GM12801 (cell line): ENCODE measurements around the gene BEST1.

Source experiments
- TF ChIP-seq, protein P1 (sequence below): IDR thresholded peaks from one replicate; pipeline ENCODE4 v1.5.1; 2011; ENCODE audit warnings: control low read depth; ENCODE audit not compliant: insufficient read length; ENCODE audit errors: extremely low read depth

Gene BEST1

GRCh38 chr11:61952882-61953281 is 2.7 kb downstream of the BEST1 start:
- TF ChIP-seq, protein P1, sequence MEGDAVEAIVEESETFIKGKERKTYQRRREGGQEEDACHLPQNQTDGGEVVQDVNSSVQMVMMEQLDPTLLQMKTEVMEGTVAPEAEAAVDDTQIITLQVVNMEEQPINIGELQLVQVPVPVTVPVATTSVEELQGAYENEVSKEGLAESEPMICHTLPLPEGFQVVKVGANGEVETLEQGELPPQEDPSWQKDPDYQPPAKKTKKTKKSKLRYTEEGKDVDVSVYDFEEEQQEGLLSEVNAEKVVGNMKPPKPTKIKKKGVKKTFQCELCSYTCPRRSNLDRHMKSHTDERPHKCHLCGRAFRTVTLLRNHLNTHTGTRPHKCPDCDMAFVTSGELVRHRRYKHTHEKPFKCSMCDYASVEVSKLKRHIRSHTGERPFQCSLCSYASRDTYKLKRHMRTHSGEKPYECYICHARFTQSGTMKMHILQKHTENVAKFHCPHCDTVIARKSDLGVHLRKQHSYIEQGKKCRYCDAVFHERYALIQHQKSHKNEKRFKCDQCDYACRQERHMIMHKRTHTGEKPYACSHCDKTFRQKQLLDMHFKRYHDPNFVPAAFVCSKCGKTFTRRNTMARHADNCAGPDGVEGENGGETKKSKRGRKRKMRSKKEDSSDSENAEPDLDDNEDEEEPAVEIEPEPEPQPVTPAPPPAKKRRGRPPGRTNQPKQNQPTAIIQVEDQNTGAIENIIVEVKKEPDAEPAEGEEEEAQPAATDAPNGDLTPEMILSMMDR: no peak

DNA sequence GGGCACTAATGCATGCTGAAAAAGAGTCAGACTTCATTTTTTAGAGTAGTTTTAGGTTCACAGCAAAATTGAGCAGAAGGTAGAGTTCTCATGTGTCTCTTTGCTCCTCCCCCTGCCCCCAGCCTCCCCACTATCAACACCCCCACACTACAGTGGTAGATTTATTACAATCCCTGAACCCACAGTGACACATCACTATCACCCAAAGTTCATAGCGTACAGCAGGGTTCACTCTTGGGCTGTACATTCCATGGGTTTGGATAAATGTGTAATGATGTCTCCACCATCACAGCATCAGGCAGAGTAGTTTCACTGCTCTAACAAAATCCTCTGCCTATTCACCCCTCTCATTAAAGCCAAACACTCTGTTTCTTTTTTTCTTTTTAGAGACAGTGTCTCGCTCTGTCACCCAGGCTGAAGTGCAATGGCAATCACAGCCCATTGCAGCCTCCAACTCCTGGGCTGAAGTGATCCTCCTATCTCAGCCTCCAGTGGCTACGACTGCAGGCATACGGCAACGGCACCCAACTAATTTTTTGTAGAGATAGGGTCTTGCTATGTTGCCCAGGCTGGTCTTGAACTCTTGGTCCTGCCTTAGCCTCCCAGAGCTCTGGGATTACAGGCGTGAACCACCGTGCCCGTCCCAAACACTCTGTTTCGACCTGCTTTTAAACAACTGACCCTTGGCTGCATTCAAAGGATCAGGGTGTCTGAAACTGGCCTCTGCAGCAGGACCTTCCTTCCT is 4.1 kb downstream of the BEST1 start:
- TF ChIP-seq, protein P1: no peak

GRCh38 chr11:61954851-61955421 is 4.8 kb downstream of the BEST1 start:
- TF ChIP-seq, protein P1: no peak

GRCh38 chr11:61955422-61956135 is 5.4 kb downstream of the BEST1 start:
- TF ChIP-seq, protein P1: no peak

DNA sequence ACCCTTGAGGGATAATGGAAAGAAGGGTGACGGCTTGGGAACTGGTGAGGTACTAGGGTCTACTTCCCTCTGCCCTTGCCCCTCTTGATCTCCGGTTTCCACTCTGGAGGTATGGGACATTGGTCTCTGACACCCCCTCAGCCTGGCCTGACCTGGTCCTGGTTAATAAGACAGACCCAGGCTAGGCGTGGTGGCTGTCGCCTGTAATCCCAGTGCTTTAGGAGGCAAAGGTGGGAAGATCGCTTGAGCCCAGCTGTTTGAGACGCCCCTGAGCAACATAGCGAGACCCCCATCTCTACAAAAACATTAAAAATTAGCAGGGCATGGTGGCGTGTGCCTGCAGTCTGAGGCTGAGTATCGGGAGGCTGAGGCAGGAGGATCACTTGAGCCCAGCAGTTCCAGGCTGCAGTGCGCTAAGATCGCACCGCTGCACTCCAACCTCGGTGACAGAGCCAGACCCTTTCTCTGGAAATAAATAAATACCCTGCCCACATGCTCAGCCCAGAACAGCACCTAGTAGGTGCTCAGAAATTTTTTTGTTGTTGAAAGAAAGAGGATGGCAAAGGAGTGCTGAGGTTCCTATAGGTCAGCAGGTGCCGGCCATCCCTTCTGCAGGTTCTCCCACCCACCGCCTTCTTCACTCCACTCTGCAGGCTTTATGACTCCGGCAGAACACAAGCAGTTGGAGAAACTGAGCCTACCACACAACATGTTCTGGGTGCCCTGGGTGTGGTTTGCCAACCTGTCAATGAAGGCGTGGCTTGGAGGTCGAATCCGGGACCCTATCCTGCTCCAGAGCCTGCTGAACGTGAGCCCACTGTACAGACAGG is 6.3 kb downstream of the BEST1 start:
- TF ChIP-seq, protein P1: no peak

DNA sequence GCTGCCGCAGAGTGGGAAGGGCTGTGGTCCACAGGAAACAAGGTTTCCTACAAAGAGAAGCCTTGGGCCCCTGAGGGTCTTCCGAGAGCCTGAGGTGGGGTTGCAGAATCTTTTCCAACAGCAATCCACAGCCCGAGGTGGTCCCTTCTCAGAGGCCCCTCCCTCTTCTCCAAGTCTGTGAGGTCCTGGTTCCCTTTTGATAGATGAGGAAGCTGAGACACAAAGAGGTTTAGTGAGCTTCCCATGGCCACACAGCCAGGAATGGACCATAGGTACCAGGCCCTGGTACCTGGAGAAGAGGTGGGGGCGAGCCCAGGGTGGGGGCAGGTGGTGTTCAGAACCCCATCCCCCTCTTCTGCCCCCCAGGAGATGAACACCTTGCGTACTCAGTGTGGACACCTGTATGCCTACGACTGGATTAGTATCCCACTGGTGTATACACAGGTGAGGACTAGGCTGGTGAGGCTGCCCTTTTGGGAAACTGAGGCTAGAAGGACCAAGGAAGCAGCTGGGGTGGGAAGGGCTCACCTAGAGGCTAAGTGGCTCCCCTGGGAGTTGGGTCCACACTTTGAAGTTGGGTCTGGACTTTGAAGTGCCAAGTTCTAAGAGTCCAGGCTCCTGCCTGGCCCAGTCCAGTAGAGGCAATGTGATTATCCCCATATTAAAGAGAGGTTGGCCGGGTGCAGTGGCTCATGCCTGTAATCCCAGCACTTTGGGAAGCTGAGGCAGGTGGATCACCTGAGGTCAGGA is 7.0 kb downstream of the BEST1 start:
- TF ChIP-seq, protein P1: no peak
